Activated T-cell treated with anti-CD3 and anti-CD28 coated beads, Interleukin-2, amount 50 U/mL, for 4 hours (primary cell): ENCODE data around the gene C10orf90. TPM values are rescaled to one million over a fixed set of nuclear protein-coding genes. Genes with fewer than 3 reads are reported as not detected.

Experiments used
- ATAC-seq, 2 donors: fragments of 200-7000 bp; cut with Tn5 transposase; one replicate each; pipeline ENCODE4 v1.10.0; 2021
- DNase-seq: peaks from one replicate; pipeline ENCODE4 v3.0.0-alpha.2; 2020
- H3K27me3 Mint-ChIP-seq: one replicate; pipeline ENCODE4 v1.8.0; 2021; ENCODE audit warnings: low read depth, mixed read lengths
- H3K36me3 Mint-ChIP-seq: one replicate; pipeline ENCODE4 v1.8.0; 2022; ENCODE audit warnings: mixed read lengths; ENCODE audit not compliant: insufficient read depth
- H3K4me1 Mint-ChIP-seq: one replicate; pipeline ENCODE4 v1.8.0; 2021; ENCODE audit warnings: low read depth, mixed read lengths
- H3K4me3 Mint-ChIP-seq: one replicate; pipeline ENCODE4 v1.8.0; 2021; ENCODE audit warnings: mild to moderate bottlenecking, moderate library complexity, mixed read lengths
- H3K9me3 Mint-ChIP-seq: one replicate; pipeline ENCODE4 v1.8.0; 2021; ENCODE audit warnings: mixed read lengths
- total RNA-seq, 3 donors: library from RNA; stranded (reverse); gene quantifications; one replicate each; pipeline ENCODE4 v1.2.1, GENCODE V29; 2021

C10orf90 gene
- total RNA-seq, 3 donors from 2014 or later, result not detected

DNA sequence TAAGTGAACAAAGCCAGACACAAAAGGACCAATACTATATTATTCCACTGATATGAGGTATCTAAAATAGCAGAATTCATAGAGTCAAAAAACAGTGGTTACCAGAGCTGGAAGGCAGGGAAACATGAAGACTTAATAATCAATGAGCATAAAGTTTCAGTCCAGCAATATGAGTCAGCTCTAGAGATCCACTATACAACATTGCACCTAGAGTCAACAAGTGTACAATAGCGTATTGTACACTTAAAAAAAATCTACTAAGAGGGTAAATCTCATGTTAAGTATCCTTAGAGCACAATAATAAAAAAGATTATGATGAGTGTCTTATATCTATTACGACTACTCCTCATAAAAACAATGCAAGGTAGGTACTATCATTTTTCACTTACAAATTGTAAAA is 36.1 kb downstream of the C10orf90 start:
- no peak for ATAC-seq
- H3K36me3 Mint-ChIP-seq, result no peaks in the 10 kb centered on the region
- no peak overlapping the region for H3K4me3 Mint-ChIP-seq
- no peaks in the 10 kb centered on the region for H3K9me3 Mint-ChIP-seq
- no peaks in the 10 kb centered on the region for H3K4me1 Mint-ChIP-seq
- no peak for DNase-seq
- no peaks in the 10 kb centered on the region for H3K27me3 Mint-ChIP-seq

DNA sequence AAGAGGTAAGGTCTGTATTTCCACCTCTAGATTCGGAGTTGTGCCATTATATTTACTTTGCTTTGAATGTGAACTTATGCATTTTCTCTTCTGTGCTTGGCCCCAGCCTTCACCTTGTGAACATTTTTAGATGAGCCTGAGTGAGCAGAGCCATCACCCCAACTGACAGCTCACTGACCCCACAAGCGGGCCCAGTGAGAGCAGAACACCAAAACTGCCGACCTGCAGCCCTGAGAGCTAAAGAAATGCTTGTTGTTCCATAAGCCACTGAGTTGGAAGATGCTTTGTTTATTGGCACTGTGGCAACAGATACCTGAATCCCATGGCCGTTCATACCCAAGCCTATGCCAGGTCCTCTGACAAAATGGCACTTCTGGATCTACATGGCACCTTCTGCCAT is 37.8 kb downstream of the C10orf90 start:
- Mint-ChIP-seq H3K4me1 (no peaks in the 10 kb centered on the region), H3K9me3 (no peaks in the 10 kb centered on the region), H3K27me3 (no peaks in the 10 kb centered on the region), H3K36me3 (no peaks in the 10 kb centered on the region), H3K4me3 (no peak overlapping the region)
- no peak for DNase-seq
- no peak for ATAC-seq

DNA sequence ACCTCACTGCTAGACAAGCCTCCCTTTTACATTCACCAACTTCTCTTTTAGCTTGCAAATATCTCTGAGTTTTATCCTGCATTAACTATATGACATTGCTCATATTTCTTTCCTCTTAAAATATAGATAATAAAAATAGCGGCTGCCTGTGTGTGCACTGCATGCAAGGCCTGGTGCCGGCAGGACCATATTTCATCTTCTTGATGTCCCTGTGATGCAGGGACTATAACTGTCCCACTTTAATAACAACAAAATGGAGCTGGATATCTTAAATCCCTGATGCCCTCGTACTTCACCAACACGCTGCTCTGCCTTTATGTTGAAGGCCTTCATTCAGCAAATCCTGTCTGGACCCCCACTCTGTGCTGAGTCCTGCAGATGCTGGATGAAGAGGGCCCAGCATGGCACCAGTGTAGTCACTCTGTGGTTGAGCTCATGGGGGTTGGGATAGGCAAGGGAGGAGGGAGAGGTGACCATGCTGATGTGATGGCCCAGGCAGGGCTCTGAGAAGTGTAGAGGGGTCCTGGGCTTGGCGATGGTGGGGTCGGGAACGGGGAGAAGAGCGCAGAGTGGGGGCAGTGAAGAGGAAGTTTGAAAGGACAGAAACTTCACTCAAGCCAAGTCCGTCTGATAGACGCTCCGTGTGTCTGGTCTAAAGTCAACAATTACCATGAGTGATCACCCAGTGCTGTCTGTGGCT is 40.4 kb downstream of the C10orf90 start:
- no peaks in the 10 kb centered on the region for H3K27me3 Mint-ChIP-seq
- no peaks in the 10 kb centered on the region for H3K36me3 Mint-ChIP-seq
- no peak overlapping the region for H3K4me3 Mint-ChIP-seq
- no peak for DNase-seq
- ATAC-seq, result no peak
- H3K4me1 Mint-ChIP-seq, result no peaks in the 10 kb centered on the region
- H3K9me3 Mint-ChIP-seq, result no peaks in the 10 kb centered on the region

DNA sequence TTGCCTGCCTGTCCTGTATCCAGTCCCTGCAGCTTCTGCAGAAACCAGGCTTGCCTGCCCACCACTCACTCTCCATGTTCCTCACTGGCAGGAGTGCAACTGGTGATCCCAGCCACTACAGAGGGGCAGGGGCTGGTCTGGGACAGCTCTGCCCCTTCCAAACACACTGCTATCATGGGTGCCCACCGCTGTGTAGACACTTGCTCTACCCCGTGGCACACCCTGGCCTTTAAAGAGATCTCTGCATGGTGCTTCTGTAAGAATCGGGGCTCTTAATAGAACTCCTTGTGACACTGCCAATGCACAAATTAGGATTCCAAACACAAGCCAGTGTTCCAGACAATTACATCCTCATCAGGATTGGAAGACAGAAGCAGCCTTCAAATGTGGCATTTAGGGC is 41.7 kb downstream of the C10orf90 start:
- Mint-ChIP-seq H3K4me3 (no peak overlapping the region), H3K36me3 (no peaks in the 10 kb centered on the region), H3K27me3 (no peaks in the 10 kb centered on the region), H3K4me1 (no peaks in the 10 kb centered on the region), H3K9me3 (no peaks in the 10 kb centered on the region)
- no peak for ATAC-seq
- no peak for DNase-seq

DNA sequence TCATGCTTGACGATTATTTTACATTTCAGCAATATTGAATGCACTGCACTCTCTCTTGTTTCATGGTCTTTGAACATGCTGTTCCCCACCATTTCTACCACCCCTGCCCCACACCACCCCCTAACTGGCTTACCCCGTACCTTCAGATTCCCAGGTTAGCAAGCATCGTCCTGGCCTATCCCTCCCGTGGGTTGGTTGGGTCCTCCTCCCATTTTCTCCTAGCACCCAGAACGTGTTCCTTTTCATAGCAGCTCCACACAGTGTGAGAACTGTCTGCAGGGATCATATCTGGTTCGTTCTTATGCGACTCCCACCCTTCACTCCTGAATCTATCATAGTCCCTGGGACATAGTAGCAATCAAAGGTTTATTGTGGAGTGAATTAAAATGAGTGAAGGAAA is 48.6 kb downstream of the C10orf90 start:
- Mint-ChIP-seq H3K36me3 (no peaks in the 10 kb centered on the region), H3K27me3 (peaks cover 8% of the 10 kb centered on the region), H3K4me1 (no peaks in the 10 kb centered on the region), H3K4me3 (no peak overlapping the region), H3K9me3 (peaks cover 4% of the 10 kb centered on the region)
- ATAC-seq, result no peak
- no peak for DNase-seq

DNA sequence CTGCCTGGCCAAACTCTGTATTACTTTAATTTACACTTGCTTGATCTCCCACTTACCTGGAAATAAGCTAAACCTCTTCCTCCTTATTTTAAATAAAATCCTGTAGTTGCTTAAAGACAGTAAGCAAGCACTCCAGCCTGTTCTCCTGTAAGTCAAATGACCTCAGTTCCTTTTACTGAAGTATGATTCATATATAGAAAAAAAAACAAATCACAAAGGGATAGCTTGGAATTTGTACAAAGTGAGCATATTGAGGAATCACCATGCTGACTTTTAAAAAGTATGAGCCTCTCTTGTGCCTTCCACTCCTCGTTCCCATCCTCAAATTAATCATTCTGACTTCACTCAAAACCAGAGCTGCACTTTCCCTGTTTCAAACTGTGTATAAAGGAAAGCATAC is 52.0 kb downstream of the C10orf90 start:
- Mint-ChIP-seq H3K4me3 (no peak overlapping the region), H3K36me3 (no peaks in the 10 kb centered on the region), H3K9me3 (peaks cover 4% of the 10 kb centered on the region), H3K27me3 (peaks cover 8% of the 10 kb centered on the region), H3K4me1 (no peaks in the 10 kb centered on the region)
- ATAC-seq (no peak), DNase-seq (no peak)

DNA sequence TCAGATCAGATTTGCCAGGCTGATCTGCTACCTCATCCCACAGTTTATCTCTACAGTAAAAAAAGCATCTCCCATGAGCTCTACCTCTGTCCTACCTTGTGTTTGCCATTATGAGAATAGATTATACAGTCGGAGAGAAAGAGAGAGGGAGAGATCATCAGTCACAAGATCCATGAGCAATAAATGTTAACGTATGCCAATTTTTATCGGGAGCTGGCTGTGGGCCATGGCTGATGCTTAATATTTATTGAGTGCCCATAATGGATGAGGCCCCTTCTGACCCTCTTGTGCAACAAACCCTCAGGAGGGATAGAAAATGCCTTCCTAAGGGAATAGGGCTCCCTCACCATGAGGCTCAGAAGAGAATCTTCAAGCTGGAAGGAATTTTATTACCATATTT is 52.8 kb downstream of the C10orf90 start:
- no peak for ATAC-seq
- H3K4me1 Mint-ChIP-seq, result no peaks in the 10 kb centered on the region
- no peaks in the 10 kb centered on the region for H3K36me3 Mint-ChIP-seq
- H3K9me3 Mint-ChIP-seq, result peaks cover 4% of the 10 kb centered on the region
- no peak overlapping the region for H3K4me3 Mint-ChIP-seq
- DNase-seq, result no peak
- H3K27me3 Mint-ChIP-seq, result peaks cover 6% of the 10 kb centered on the region

DNA sequence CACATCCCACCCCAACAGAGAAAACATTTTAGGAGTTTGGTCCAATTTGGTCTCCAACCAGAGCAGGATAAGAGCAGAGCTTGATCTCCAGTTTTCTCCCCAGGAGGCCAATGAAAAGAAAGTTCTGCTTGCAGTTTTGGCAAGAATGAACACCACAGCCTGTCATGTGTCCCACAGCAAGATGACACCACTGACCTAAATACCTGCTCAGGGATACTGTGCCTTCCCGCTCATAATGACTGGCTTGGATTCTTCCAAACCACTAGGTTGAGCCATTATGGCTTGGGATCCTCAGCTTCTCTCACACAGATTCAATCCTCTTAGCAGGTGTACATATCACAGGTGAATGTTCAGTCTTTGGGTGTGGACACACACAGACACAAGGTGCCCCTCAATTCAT is 53.3 kb downstream of the C10orf90 start:
- H3K9me3 Mint-ChIP-seq, result peaks cover 4% of the 10 kb centered on the region
- peaks cover 3% of the 10 kb centered on the region for H3K27me3 Mint-ChIP-seq
- ATAC-seq (no peak), DNase-seq (no peak)
- H3K36me3 Mint-ChIP-seq, result no peaks in the 10 kb centered on the region
- no peaks in the 10 kb centered on the region for H3K4me1 Mint-ChIP-seq
- no peak overlapping the region for H3K4me3 Mint-ChIP-seq

DNA sequence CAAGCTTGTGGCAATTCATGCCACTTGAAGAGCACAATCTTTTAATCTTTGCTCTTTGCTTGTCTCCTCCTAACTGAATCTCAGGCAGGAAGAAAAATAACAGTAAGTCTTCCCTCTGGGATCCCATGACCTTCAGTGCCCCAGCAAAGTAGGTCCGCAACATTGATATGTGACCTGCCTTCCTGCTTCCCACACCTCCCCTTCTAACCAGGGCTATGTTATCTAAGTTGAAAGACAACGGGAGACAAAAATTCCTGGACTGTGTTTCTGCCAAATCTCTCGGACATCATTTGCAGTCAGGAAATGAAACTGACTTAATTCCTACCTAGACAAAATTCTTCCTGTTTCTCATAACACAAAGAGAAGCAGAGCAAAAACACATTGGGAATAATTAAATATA is 53.8 kb downstream of the C10orf90 start:
- H3K4me1 Mint-ChIP-seq, result no peaks in the 10 kb centered on the region
- H3K36me3 Mint-ChIP-seq, result no peaks in the 10 kb centered on the region
- peaks cover under 1% of the 10 kb centered on the region for H3K27me3 Mint-ChIP-seq
- no peak overlapping the region for H3K4me3 Mint-ChIP-seq
- ATAC-seq (no peak), DNase-seq (no peak)
- H3K9me3 Mint-ChIP-seq, result peaks cover under 1% of the 10 kb centered on the region

DNA sequence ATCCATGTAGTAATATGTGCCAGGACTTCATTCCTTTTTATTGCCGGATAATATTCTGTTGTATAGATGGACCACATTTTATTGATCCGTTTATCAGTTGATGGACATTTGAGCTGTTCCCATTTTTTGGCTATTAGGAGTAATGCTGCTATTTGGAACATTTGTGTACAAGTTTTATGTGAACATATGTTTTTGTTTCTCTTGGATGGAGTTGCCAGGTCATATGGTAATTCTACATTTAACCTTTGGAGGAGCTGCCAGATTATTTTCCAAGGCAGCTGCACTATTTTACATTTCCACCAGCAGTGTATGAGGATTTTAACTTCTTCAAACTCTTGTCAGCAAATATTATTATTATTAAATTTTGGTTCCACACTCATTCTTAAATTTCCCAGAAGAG is 59.2 kb downstream of the C10orf90 start:
- Mint-ChIP-seq H3K4me3 (no peak overlapping the region), H3K27me3 (no peaks in the 10 kb centered on the region), H3K9me3 (no peaks in the 10 kb centered on the region), H3K36me3 (no peaks in the 10 kb centered on the region), H3K4me1 (no peaks in the 10 kb centered on the region)
- no peak for DNase-seq
- ATAC-seq, result no peak

DNA sequence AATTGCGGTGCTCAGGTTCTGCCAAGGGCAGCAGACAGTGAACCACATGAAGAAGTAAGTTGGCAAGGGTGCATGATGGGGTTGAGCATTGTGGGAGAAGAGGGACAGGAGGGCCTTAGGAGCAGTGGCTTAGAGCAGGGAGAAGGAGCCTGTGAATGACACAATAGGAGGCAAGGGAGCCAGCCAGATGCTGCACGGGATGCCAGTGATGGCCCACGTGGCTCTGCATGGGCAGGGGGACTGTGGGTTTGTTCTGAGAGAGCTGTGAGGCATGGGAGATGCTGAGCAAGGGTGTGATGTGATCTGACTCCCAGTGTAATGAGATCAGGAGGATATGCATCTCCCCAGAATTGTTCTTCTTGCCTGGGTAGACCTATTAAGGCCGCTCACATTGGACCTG is 60.9 kb downstream of the C10orf90 start:
- no peaks in the 10 kb centered on the region for H3K9me3 Mint-ChIP-seq
- no peak overlapping the region for H3K4me3 Mint-ChIP-seq
- no peaks in the 10 kb centered on the region for H3K4me1 Mint-ChIP-seq
- DNase-seq (no peak), ATAC-seq (no peak)
- H3K36me3 Mint-ChIP-seq, result no peaks in the 10 kb centered on the region
- no peaks in the 10 kb centered on the region for H3K27me3 Mint-ChIP-seq

DNA sequence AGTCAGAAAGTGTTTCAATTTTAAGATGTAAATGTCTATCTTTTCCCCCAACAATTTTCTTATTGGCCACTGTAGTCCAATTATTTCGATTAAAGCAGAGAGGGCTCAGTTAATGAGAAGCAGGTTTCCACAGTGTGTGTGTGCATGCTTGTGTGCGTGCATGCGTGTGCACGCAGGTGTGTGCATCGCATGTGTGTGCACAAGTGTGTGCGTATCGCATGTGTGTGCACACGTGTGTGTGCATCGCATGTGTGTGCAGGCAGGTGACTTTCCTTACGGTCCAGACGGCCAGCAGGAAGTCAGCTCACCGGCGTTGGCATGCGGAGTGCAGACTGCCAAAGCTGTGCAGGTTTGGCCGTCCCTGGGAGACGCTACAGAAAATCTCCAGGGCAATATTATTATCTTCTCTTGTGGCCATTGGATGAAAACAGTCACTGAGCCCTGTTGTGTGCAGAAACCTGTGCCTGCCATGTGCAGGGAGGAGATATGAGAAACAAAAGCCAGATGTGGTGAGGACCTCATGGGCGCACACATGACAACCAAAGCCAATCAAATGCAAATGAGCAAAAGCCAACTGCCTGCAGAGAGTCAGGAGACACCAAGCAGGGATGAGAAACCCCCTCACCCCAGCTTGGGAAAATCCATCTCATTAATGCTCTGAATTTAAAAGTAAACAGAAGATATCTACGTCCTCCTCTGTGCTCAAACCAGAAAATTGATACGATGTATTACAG is 70.4 kb downstream of the C10orf90 start:
- H3K9me3 Mint-ChIP-seq, result no peaks in the 10 kb centered on the region
- H3K4me1 Mint-ChIP-seq, result no peaks in the 10 kb centered on the region
- DNase-seq, result no peak
- H3K27me3 Mint-ChIP-seq, result peaks cover 2% of the 10 kb centered on the region
- ATAC-seq, result no peak
- H3K4me3 Mint-ChIP-seq, result no peak overlapping the region
- H3K36me3 Mint-ChIP-seq, result no peaks in the 10 kb centered on the region

DNA sequence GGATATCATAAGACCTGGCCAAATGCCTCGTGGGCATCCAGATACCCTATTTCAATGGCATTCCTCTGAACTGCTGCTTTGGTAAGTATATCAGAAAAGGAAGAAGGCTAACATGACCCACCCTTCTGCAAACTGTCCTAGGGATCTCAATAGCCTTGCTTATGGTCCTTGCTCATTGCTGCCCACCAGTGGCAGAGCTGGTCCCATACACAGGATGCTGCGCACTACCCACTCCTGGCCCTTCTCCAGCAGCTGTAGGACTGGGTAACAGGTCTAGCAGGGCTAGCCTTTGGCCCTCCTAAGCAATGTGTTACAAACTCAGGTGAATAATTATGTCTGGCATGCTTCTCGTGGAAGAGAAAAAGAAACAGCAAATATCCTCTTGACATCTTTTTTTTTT is 72.5 kb downstream of the C10orf90 start:
- Mint-ChIP-seq H3K4me1 (no peaks in the 10 kb centered on the region), H3K9me3 (no peaks in the 10 kb centered on the region), H3K27me3 (peaks cover 2% of the 10 kb centered on the region), H3K36me3 (no peaks in the 10 kb centered on the region), H3K4me3 (no peak overlapping the region)
- ATAC-seq (no peak), DNase-seq (no peak)

DNA sequence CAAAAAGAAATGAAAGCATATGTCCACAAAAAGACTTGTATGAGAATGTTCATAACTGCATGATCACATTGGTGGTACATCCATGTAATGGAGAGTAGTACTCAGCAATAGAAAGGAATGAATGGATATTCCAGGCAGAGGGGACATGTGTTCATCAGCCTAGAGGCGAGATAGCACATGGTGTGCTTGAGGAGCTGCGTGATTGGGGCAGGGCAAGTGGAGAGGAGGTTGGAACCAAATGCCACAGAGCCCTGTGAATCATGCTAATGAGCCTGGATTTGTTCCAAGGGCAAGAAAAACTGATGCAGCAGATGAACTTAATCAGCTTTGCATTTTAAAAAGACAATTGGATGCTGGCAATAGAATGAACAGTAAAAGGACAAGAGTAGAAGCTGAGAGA is 73.3 kb downstream of the C10orf90 start:
- DNase-seq, result no peak
- no peaks in the 10 kb centered on the region for H3K9me3 Mint-ChIP-seq
- ATAC-seq, result no peak
- peaks cover 2% of the 10 kb centered on the region for H3K27me3 Mint-ChIP-seq
- no peaks in the 10 kb centered on the region for H3K4me1 Mint-ChIP-seq
- H3K36me3 Mint-ChIP-seq, result no peaks in the 10 kb centered on the region
- H3K4me3 Mint-ChIP-seq, result no peak overlapping the region

DNA sequence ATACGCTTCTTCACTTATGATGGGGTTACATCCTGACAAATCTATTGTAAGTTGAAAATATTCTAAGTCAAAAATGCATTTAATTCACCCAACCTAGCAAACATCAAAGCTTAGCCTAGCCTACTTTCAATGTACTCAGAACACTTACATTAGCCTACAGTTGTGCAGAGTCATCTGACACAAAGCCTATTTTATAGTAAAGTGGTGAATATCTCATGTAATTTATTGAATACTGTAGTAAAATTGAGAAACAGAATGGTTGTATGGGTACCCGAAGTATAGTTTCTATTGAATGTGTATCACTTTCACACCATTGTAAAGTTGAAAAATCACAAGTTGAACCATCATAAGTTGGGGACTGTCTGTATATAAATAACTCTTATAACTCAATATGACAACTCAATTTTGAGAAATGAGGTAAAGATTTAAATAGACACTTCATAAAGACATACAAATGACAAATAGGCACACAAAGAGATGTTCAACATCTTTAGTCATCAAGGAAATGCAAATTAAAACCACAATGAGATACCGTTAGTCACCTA is 73.9 kb downstream of the C10orf90 start:
- Mint-ChIP-seq H3K4me3 (no peak overlapping the region), H3K27me3 (peaks cover 2% of the 10 kb centered on the region), H3K9me3 (no peaks in the 10 kb centered on the region), H3K36me3 (no peaks in the 10 kb centered on the region), H3K4me1 (no peaks in the 10 kb centered on the region)
- DNase-seq, result no peak
- peak in 1 of 2 donors; percentile 40 for ATAC-seq
